ENCODE data around the gene DPF3. TPM values are rescaled to one million over a fixed set of nuclear protein-coding genes. Genes with fewer than 3 reads are reported as not detected.

Gene DPF3
- polyA plus RNA-seq, 6 donors from 2014 or later: 4.2 to 9.0 (median 6.1) TPM

DNA sequence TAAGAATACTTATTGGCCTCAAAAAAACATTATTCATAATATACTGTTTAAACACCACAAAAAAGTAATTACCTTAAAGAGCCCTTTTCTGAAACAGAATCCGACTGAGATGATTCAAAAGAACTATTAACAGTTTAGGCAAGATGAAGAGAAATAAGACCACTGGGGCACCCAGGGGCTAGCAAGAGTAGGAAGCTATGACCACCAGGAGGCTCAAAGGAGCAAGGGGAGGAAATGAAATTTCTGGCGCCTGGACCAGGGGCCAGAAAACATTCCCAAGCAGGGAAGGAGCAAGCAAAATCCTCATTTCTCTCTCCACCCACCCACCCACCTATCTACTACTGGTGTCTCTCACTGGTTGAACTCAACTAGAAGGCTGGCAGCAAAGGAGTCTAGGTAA, 26.1 kb upstream of the DPF3 start:
- peak overlapping the region in 1 of 6 donors; percentile 26 for H3K27ac Mint-ChIP-seq
- no peaks in the 10 kb centered on the region for H3K9me3 Mint-ChIP-seq
- peaks cover 17 to 41% (median 38%) of the 10 kb centered on the region in 3 donors for H3K27me3 Mint-ChIP-seq
- no peak for ATAC-seq (ENCODE audit: low read depth in 2 of 2)
- DNase-seq: no peak
- no peaks in the 10 kb centered on the region for H3K36me3 Mint-ChIP-seq
- peaks cover 0 to under 1% (median under 1%) of the 10 kb centered on the region in 3 donors for H3K4me1 Mint-ChIP-seq
- H3K4me3 Mint-ChIP-seq: no peak overlapping the region

DNA sequence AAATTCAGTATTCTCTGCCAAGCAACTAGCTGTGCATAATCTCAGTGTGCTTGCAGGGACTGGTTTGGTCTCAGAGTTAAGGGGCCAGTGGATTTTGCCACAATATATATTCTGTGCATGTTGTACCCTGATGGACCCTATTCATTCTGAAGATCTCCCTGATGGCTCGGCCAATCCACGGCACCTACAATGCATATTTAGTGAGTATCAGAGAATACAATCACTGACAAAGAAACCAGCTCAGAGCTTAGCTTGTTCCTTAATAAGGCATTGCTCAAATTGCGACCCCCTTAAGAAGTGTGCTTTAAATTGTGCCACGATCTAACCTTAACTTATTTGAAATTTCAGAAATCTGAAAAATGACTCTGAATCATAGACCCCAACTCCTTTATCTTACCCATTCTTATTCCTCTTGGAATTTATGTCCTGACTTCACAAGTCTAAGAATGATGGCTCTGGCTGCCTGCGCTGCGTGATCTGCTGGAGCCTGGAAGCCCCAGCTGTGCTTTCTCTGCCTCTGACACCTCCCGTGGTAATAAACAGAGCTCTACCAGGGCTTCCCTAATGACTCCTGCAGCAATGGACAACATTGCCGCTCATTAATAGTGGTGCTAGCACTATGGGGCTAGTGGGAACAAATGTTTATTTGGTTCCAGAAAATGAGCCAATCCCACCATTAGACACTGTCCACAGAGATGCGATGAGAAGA, 23.3 kb upstream of the DPF3 start:
- no peak for ATAC-seq (ENCODE audit: low read depth in 2 of 2)
- H3K36me3 Mint-ChIP-seq: no peaks in the 10 kb centered on the region
- H3K9me3 Mint-ChIP-seq: no peaks in the 10 kb centered on the region
- no peak overlapping the region for H3K4me3 Mint-ChIP-seq
- no peak for DNase-seq
- no peaks in the 10 kb centered on the region for H3K4me1 Mint-ChIP-seq
- H3K27me3 Mint-ChIP-seq: peaks cover 28 to 56% (median 46%) of the 10 kb centered on the region in 3 donors
- no peak overlapping the region for H3K27ac Mint-ChIP-seq

- H3K36me3 Mint-ChIP-seq: no peaks in the 10 kb centered on the region
Observed at GRCh38 chr14:72916174-72916573, 22.3 kb upstream of the DPF3 start.

DNA sequence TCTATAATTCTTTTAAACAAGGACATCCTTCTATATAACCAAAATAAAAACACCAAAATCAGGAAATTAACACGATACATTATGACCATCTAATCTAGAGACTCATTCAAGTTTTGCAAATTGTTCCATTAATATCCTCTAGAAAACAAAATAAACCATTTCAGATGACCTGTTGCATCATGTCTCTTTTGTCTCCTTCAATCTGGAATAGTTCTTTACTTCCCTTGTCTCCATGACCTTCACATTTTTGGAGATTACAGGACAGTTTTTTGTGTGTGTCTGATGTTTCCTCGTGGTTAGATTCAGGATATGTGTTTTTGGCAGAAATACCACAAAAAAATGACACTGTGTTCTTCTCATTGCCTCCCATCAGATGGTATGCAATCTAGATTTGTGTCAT, 19.9 kb upstream of the DPF3 start:
- peaks cover 14 to 28% (median 22%) of the 10 kb centered on the region in 3 donors for H3K27me3 Mint-ChIP-seq
- no peak overlapping the region for H3K27ac Mint-ChIP-seq
- H3K4me3 Mint-ChIP-seq: no peak overlapping the region
- H3K9me3 Mint-ChIP-seq: no peaks in the 10 kb centered on the region
- DNase-seq (no peak), ATAC-seq (ENCODE audit: low read depth in 2 of 2) (no peak)
- no peaks in the 10 kb centered on the region for H3K36me3 Mint-ChIP-seq
- H3K4me1 Mint-ChIP-seq: no peaks in the 10 kb centered on the region

More at GRCh38 chr14:72916174-72916573, 22.3 kb upstream of the DPF3 start:
- Mint-ChIP-seq H3K27me3 (peaks cover 28 to 49% (median 35%) of the 10 kb centered on the region in 3 donors), H3K9me3 (no peaks in the 10 kb centered on the region), H3K4me1 (no peaks in the 10 kb centered on the region), H3K27ac (no peak overlapping the region), H3K4me3 (no peak overlapping the region)
- ATAC-seq (ENCODE audit: low read depth in 2 of 2) (no peak), DNase-seq (no peak)

DNA sequence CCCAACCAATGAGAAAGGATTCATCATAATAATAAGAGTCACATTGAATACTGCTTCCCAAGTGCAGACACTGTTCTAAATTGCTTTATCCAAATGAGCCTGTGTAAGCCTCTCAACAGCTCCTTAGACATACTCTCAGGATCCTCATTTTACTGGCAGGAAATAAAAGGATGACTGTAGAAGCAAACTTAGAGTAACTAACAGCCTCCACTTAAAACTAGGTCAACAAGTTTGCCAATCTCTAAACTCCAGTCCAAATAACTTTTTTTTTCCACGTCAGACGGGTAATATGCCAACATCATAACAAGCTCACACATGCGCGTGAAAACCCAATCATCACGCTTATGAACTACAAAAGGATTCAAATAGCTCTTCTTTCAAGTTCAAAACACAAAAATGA, 15.3 kb upstream of the DPF3 start:
- ATAC-seq (ENCODE audit: low read depth in 2 of 2) (no peak), DNase-seq (no peak)
- Mint-ChIP-seq H3K27me3 (peaks cover 8 to 18% (median 11%) of the 10 kb centered on the region in 3 donors), H3K9me3 (no peaks in the 10 kb centered on the region), H3K27ac (no peak overlapping the region), H3K4me1 (peaks cover 6 to 9% (median 9%) of the 10 kb centered on the region in 3 donors), H3K4me3 (no peak overlapping the region), H3K36me3 (no peaks in the 10 kb centered on the region)

DNA sequence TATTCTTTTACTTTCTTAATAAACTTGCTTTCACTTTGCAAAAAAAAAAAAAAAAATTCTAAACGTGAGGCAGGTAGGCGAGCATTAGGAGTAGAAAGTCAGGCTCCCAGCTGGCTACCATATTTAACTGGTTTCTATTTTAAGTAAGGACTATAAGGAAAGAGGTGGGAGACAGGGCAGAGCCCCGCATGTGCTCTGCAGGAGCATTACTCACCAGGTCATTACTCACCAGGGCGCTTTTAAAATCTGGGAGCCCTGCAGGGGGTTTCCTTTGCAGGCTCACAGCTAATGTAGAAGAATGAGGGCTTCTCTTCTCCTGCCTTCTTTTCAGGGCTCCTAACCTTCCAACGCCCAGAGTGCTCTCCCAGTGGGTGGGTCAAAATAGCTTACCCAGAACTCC, 14.0 kb upstream of the DPF3 start:
- H3K27me3 Mint-ChIP-seq: peaks cover 0 to 6% (median 2%) of the 10 kb centered on the region in 3 donors
- no peaks in the 10 kb centered on the region for H3K9me3 Mint-ChIP-seq
- ATAC-seq (ENCODE audit: low read depth in 2 of 2): no peak
- no peaks in the 10 kb centered on the region for H3K36me3 Mint-ChIP-seq
- peaks cover 6 to 12% (median 9%) of the 10 kb centered on the region in 3 donors for H3K4me1 Mint-ChIP-seq
- H3K4me3 Mint-ChIP-seq: no peak overlapping the region
- peak overlapping the region in 1 of 6 donors; percentile 38 for H3K27ac Mint-ChIP-seq
- no peak for DNase-seq

DNA sequence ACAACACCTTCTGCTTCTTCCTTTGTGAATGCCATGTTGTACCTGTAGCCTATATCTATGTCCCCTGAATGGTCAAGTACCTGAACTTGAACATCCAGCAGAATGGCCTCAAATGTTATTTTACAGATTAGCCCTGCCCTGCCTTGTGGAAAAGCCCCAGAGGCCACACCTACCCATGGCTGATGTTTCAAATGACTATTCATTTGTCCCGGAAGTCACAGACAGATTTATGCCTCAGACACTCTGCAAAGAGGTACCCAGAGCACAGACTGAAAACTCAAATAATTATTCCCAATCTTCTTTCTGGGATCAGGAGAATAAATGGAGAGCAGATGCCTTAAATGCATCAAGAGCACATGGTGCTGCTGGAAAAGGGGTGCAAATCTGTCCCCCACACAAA, 13.0 kb upstream of the DPF3 start:
- H3K4me3 Mint-ChIP-seq: no peak overlapping the region
- H3K27me3 Mint-ChIP-seq: peaks cover 0 to 6% (median 0%) of the 10 kb centered on the region in 3 donors
- H3K9me3 Mint-ChIP-seq: no peaks in the 10 kb centered on the region
- H3K36me3 Mint-ChIP-seq: no peaks in the 10 kb centered on the region
- H3K4me1 Mint-ChIP-seq: peaks cover 6 to 13% (median 9%) of the 10 kb centered on the region in 3 donors
- DNase-seq (no peak), ATAC-seq (ENCODE audit: low read depth in 2 of 2) (no peak)
- no peak overlapping the region for H3K27ac Mint-ChIP-seq

- H3K27me3 Mint-ChIP-seq: peaks cover 0 to 4% (median 0%) of the 10 kb centered on the region in 3 donors
- peaks cover 6 to 17% (median 9%) of the 10 kb centered on the region in 3 donors for H3K4me1 Mint-ChIP-seq
- no peaks in the 10 kb centered on the region for H3K9me3 Mint-ChIP-seq
- H3K4me3 Mint-ChIP-seq: no peak overlapping the region
- DNase-seq: no peak
- no peak for ATAC-seq (ENCODE audit: low read depth in 2 of 2)
- no peak overlapping the region for H3K27ac Mint-ChIP-seq
- no peaks in the 10 kb centered on the region for H3K36me3 Mint-ChIP-seq
Observed at GRCh38 chr14:72906316-72906715, 12.4 kb upstream of the DPF3 start.

DNA sequence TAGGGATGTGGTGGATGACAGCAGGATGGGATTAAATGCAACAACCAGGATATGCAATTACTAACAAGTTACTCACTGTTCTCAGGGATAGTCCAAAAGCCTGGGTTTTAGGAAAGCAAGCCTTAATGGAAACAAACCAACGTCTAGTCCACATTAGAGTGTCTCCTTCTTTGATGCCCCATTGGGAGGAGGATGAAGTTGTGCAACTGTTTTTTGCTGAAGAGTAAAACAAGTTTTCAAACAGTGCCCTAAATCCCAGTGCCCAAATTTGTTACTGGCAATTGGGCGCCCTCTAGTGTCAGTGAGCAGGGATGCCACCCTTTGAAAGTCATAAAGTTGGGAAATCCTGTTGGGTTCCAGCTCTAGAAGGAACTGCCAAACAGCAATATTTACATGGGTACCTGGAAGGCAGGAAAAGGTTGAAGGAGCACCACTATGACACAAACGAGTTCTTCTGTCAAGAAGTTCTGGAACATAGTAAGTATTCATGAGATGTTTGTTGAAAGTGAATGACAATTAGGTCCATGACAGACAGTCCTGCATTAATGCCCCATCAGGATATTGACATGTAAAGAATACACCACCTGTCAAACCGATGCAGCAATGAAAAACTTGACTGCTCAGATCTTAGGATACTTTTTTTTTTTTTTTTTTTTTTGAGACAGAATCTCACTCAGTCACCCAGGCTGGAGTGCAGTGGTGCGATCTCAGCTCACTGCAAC, 11.1 kb upstream of the DPF3 start:
- DNase-seq (peak; percentile 68), ATAC-seq (ENCODE audit: low read depth in 2 of 2) (peak; percentile 74 to 85)
- H3K27ac Mint-ChIP-seq: no peak overlapping the region
- peaks cover 6 to 17% (median 9%) of the 10 kb centered on the region in 3 donors for H3K4me1 Mint-ChIP-seq
- peaks cover 0 to 5% (median 0%) of the 10 kb centered on the region in 3 donors for H3K27me3 Mint-ChIP-seq
- no peaks in the 10 kb centered on the region for H3K9me3 Mint-ChIP-seq
- H3K4me3 Mint-ChIP-seq: no peak overlapping the region
- no peaks in the 10 kb centered on the region for H3K36me3 Mint-ChIP-seq

- H3K27me3 Mint-ChIP-seq: peaks cover 0 to 5% (median 0%) of the 10 kb centered on the region in 3 donors
- DNase-seq: no peak
- ATAC-seq (ENCODE audit: low read depth in 2 of 2): no peak
- peak overlapping the region in 1 of 8 donors; percentile 35 for H3K4me3 Mint-ChIP-seq
- peaks cover 6 to 17% (median 9%) of the 10 kb centered on the region in 3 donors for H3K4me1 Mint-ChIP-seq
- no peak overlapping the region for H3K27ac Mint-ChIP-seq
- no peaks in the 10 kb centered on the region for H3K36me3 Mint-ChIP-seq
- no peaks in the 10 kb centered on the region for H3K9me3 Mint-ChIP-seq
Observed at GRCh38 chr14:72904218-72904617, 10.3 kb upstream of the DPF3 start.

GRCh38 chr14:72903716-72904115, 9.8 kb upstream of the DPF3 start:
- H3K27ac Mint-ChIP-seq: no peak overlapping the region
- H3K27me3 Mint-ChIP-seq: peaks cover 0 to 5% (median 0%) of the 10 kb centered on the region in 3 donors
- H3K4me3 Mint-ChIP-seq: no peak overlapping the region
- H3K9me3 Mint-ChIP-seq: no peaks in the 10 kb centered on the region
- peaks cover 6 to 17% (median 9%) of the 10 kb centered on the region in 3 donors for H3K4me1 Mint-ChIP-seq
- no peak for ATAC-seq (ENCODE audit: low read depth in 2 of 2)
- DNase-seq: no peak
- no peaks in the 10 kb centered on the region for H3K36me3 Mint-ChIP-seq

- ATAC-seq (ENCODE audit: low read depth in 2 of 2) (no peak), DNase-seq (no peak)
- Mint-ChIP-seq H3K4me3 (peak overlapping the region in 1 of 8 donors; percentile 42), H3K9me3 (no peaks in the 10 kb centered on the region), H3K27ac (peak overlapping the region in 2 of 6 donors; percentile 39 to 60), H3K36me3 (no peaks in the 10 kb centered on the region), H3K27me3 (peaks cover 0 to 5% (median 0%) of the 10 kb centered on the region in 3 donors), H3K4me1 (peaks cover 9 to 17% (median 9%) of the 10 kb centered on the region in 3 donors)
Observed at GRCh38 chr14:72902801-72903530, 9.1 kb upstream of the DPF3 start.

DNA sequence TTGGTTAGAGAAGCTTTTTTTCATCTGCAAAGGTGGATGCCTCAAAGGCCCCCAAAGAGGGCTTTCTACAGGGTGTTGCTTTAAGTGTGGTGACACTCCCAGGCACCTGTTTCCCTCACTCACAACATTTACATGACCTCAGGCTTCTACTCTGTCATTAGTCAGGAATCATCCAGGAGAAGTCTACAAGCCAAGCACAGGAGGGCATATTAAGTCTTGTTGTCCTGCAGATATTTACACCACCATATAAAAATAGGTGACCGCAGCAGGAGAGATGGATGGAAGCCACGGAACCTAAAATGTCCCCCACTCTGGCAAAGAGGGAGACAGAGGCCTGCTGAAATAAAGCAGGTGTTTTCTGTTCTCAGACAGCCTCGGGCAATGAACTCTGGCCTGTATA, 7.5 kb upstream of the DPF3 start:
- DNase-seq (no peak), ATAC-seq (ENCODE audit: low read depth in 2 of 2) (no peak)
- no peaks in the 10 kb centered on the region for H3K36me3 Mint-ChIP-seq
- peaks cover 0 to 13% (median 0%) of the 10 kb centered on the region in 3 donors for H3K27me3 Mint-ChIP-seq
- H3K27ac Mint-ChIP-seq: no peak overlapping the region
- no peaks in the 10 kb centered on the region for H3K9me3 Mint-ChIP-seq
- H3K4me1 Mint-ChIP-seq: peaks cover 9 to 17% (median 9%) of the 10 kb centered on the region in 3 donors
- H3K4me3 Mint-ChIP-seq: no peak overlapping the region

Measured in naive B cell (primary cell).